GM12891 (cell line): ENCODE results near the gene KCNK3.

Experiments
- POLR2A ChIP-seq: IDR thresholded peaks from 2 replicates; pipeline ENCODE4 v1.6.1; 2011; ENCODE audit warnings: low read depth, low read length, control low read depth
- POLR2AphosphoS5 ChIP-seq: IDR thresholded peaks from 2 replicates; pipeline ENCODE4 v1.6.1; 2011; ENCODE audit warnings: low read depth, low read length, control low read depth

DNA sequence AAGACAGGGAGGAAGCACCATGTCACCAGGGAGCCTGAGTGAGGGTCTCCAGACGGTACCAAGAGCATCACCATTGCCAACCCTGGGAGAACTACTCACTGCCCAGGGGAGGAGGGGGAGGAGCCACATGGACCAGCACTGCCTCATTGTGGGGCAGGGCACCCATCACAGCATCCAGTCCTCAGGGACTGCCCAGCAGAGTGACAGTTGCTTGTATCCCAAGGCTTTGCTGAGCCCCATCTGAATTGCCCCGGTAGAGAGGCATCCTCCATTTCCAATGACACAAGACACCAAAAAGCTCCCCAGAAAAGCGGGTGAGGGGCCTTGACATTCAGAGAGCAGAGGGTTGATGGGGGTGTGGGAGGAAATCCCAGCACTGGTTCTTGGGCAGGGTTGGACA, 44.5 kb upstream of the KCNK3 start:
- TF ChIP-seq POLR2A (no peak), POLR2AphosphoS5 (no peak)
